Mesendoderm (in vitro differentiated cells): Measurements from ENCODE around the gene PCK2.

Experiments
- DNase-seq: peaks from one replicate; pipeline ENCODE4 v3.0.0; 2013
- H2AK5ac ChIP-seq: 2 replicates; pipeline ENCODE4 v1.6.1; 2013; ENCODE audit warnings: low read length, inconsistent platforms
- H2BK120ac ChIP-seq: 2 replicates; pipeline ENCODE4 v1.6.1; 2013; ENCODE audit warnings: low read depth, mild to moderate bottlenecking, low read length, moderate library complexity, mixed read lengths
- H2BK15ac ChIP-seq: replicated peaks from 2 replicates; pipeline ENCODE4 v1.6.1; 2013; ENCODE audit warnings: low read depth, mild to moderate bottlenecking, moderate library complexity
- H2BK5ac ChIP-seq: 2 replicates; pipeline ENCODE4 v1.6.1; 2013; ENCODE audit warnings: low read length, inconsistent platforms
- H3K18ac ChIP-seq: 2 replicates; pipeline ENCODE4 v1.6.1; 2013; ENCODE audit warnings: mild to moderate bottlenecking, low read length, mixed read lengths
- H3K23ac ChIP-seq: one replicate; pipeline ENCODE4 v1.6.1; 2013; ENCODE audit warnings: low read length
- H3K27ac ChIP-seq: 2 replicates; pipeline ENCODE4 v1.5.1; 2013; ENCODE audit warnings: low read depth, mild to moderate bottlenecking, inconsistent platforms, low read length, moderate library complexity
- H3K27me3 ChIP-seq: 2 replicates; pipeline ENCODE4 v1.6.1; 2013; ENCODE audit warnings: low read length, control low read depth, mild to moderate bottlenecking, inconsistent platforms; ENCODE audit not compliant: insufficient read depth, poor library complexity
- H3K36me3 ChIP-seq: 2 replicates; pipeline ENCODE4 v1.6.1; 2013; ENCODE audit warnings: low read length, inconsistent platforms; ENCODE audit not compliant: control insufficient read depth, insufficient read depth
- H3K4ac ChIP-seq: one replicate; pipeline ENCODE4 v1.6.1; 2013; ENCODE audit warnings: low read depth, mild to moderate bottlenecking, low read length, moderate library complexity
- H3K4me1 ChIP-seq: 2 replicates; pipeline ENCODE4 v1.6.1; 2013; ENCODE audit warnings: low read depth, low read length, inconsistent platforms; ENCODE audit not compliant: control insufficient read depth
- H3K4me2 ChIP-seq: 2 replicates; pipeline ENCODE4 v1.6.1; 2013; ENCODE audit warnings: low read length
- H3K4me3 ChIP-seq: 2 replicates; pipeline ENCODE4 v1.5.1; 2013; ENCODE audit warnings: mild to moderate bottlenecking, low read length
- H3K56ac ChIP-seq: one replicate; pipeline ENCODE4 v1.6.1; 2013; ENCODE audit warnings: low read length
- H3K79me1 ChIP-seq: 2 replicates; pipeline ENCODE4 v1.6.1; 2013; ENCODE audit warnings: low read length, inconsistent platforms
- H3K79me2 ChIP-seq: 2 replicates; pipeline ENCODE4 v1.6.1; 2013; ENCODE audit warnings: mild to moderate bottlenecking, low read length; ENCODE audit not compliant: control insufficient read depth, insufficient read depth
- H3K9ac ChIP-seq: 2 replicates; pipeline ENCODE4 v1.6.1; 2013; ENCODE audit warnings: low read length, inconsistent platforms
- H4K5ac ChIP-seq: one replicate; pipeline ENCODE4 v1.6.1; 2013; ENCODE audit warnings: low read length
- H4K8ac ChIP-seq: one replicate; pipeline ENCODE4 v1.6.1; 2013; ENCODE audit warnings: low read depth, mild to moderate bottlenecking, control low read depth, low read length, moderate library complexity
- WGBS: extraction: QIAGEN DNeasy Blood & Tissue Kit; methylation state at CpG from one replicate; pipeline ENCODE4 v1.1.7; 2013; ENCODE audit warnings: low lambda C conversion rate, missing lambda C conversion rate; ENCODE audit not compliant: insufficient coverage; ENCODE audit errors: extremely low coverage; 5-methylcytosine and 5-hydroxymethylcytosine counted together

Gene PCK2

GRCh38 chr14:24098229-24098926 is 4.3 kb downstream of the PCK2 start:
- Histone ChIP-seq H3K4ac (no peak overlapping the region), H2BK5ac (no peak overlapping the region), H3K27me3 (no peaks in the 10 kb centered on the region), H3K79me1 (peaks cover 16% of the 10 kb centered on the region), H3K4me3 (no peak overlapping the region), H2AK5ac (no peak overlapping the region), H3K36me3 (peaks cover 15% of the 10 kb centered on the region), H3K23ac (no peak overlapping the region), H3K4me2 (no peak overlapping the region), H3K18ac (no peak overlapping the region), H4K8ac (no peak overlapping the region), H3K9ac (no peak overlapping the region), H3K79me2 (peaks cover 10% of the 10 kb centered on the region), H3K56ac (no peak overlapping the region), H4K5ac (no peak overlapping the region), H3K27ac (no peak overlapping the region), H3K4me1 (peaks cover 7% of the 10 kb centered on the region), H2BK120ac (no peak overlapping the region), H2BK15ac (no peak overlapping the region)
- no CpG with 5 or more reads among the region's 16 CpGs for whole genome bisulfite sequencing
- DNase-seq: no peak

DNA sequence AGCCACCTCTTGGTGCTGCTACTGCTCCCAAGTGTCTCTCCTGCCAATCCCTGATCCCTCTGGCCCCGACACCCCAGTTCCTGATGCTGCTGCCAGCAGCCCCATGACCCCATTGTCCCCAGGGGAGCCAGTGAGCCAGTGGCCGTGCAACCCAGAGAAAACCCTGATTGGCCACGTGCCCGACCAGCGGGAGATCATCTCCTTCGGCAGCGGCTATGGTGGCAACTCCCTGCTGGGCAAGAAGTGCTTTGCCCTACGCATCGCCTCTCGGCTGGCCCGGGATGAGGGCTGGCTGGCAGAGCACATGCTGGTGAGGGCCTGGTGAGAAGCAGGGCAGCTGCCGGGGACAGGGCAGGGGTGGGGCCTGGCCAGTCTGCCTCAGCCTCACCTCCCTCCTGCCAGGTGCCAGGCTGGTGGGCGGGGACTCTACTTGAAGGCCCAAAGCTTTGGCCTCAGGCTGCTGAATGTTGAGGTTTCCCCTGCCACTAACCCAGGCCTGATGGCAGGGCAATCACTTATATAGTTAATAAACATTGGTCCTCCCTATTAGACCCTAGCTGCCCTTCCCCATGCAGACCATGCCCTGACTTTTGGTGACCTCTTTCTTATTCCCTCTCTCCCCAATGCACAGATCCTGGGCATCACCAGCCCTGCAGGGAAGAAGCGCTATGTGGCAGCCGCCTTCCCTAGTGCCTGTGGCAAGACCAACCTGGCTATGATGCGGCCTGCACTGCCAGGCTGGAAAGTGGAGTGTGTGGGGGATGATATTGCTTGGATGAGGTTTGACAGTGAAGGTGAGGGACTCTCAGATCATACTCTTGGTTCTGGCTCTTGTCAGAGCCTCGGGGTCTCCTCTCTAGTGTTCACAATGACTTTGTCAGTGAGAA is 5.1 kb downstream of the PCK2 start:
- Histone ChIP-seq H3K23ac (no peak overlapping the region), H4K8ac (no peak overlapping the region), H3K27me3 (no peaks in the 10 kb centered on the region), H3K27ac (no peak overlapping the region), H3K18ac (no peak overlapping the region), H3K9ac (no peak overlapping the region), H3K4me3 (no peak overlapping the region), H3K4me1 (peaks cover 4% of the 10 kb centered on the region), H2BK5ac (no peak overlapping the region), H3K36me3 (peaks cover 18% of the 10 kb centered on the region), H2AK5ac (no peak overlapping the region), H2BK15ac (no peak overlapping the region), H3K4ac (no peak overlapping the region), H3K79me1 (peaks cover 16% of the 10 kb centered on the region), H4K5ac (no peak overlapping the region), H2BK120ac (no peak overlapping the region), H3K4me2 (no peak overlapping the region), H3K79me2 (peaks cover 10% of the 10 kb centered on the region), H3K56ac (no peak overlapping the region)
- no CpG with 5 or more reads among the region's 17 CpGs for WGBS
- DNase-seq: no peak

- WGBS: no CpG with 5 or more reads among the region's 4 CpGs
- Histone ChIP-seq H3K23ac (no peak overlapping the region), H2BK15ac (no peak overlapping the region), H3K36me3 (peaks cover 18% of the 10 kb centered on the region), H3K4ac (no peak overlapping the region), H3K79me2 (no peaks in the 10 kb centered on the region), H4K8ac (no peak overlapping the region), H2AK5ac (no peak overlapping the region), H3K56ac (no peak overlapping the region), H2BK5ac (no peak overlapping the region), H3K79me1 (peaks cover 10% of the 10 kb centered on the region), H2BK120ac (no peak overlapping the region), H3K4me1 (peaks cover 4% of the 10 kb centered on the region), H3K27ac (no peak overlapping the region), H4K5ac (no peak overlapping the region), H3K9ac (no peak overlapping the region), H3K4me2 (no peak overlapping the region), H3K18ac (no peak overlapping the region), H3K4me3 (no peak overlapping the region), H3K27me3 (no peaks in the 10 kb centered on the region)
- DNase-seq: no peak
These were observed 6.3 kb downstream of the PCK2 start for GRCh38 chr14:24100197-24100981.

DNA sequence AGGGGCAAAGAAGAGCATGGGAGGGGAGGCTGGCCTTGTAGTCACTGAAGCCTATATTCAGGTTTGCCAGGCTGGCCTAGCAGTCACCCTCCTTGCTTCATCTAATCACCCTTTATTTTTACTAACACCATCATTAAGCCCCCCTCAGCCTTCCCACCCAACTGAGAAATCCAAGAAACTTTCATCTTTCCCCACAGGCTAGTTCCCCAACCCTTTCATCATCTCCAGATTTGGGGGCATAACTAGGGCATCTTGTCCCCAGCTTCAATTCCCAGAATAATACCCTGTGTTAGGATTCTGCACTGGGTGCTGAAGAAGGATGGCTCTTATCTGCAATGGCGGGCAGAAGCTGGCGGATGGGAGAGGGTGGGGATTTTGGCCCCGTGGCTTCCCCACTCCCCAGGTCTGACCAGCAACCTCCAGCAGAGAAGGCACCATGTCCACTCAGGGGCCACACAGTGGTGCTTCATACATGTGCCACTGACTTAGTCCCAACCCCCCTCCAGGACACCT is 6.9 kb downstream of the PCK2 start:
- Histone ChIP-seq H3K9ac (no peak overlapping the region), H2BK15ac (no peak overlapping the region), H4K5ac (no peak overlapping the region), H2BK5ac (no peak overlapping the region), H3K18ac (no peak overlapping the region), H3K4ac (no peak overlapping the region), H4K8ac (no peak overlapping the region), H3K23ac (no peak overlapping the region), H3K27me3 (no peaks in the 10 kb centered on the region), H3K4me2 (no peak overlapping the region), H2AK5ac (no peak overlapping the region), H3K4me1 (no peaks in the 10 kb centered on the region), H3K4me3 (no peak overlapping the region), H3K79me2 (no peaks in the 10 kb centered on the region), H3K79me1 (peaks cover 7% of the 10 kb centered on the region), H3K27ac (no peak overlapping the region), H3K36me3 (peaks cover 18% of the 10 kb centered on the region), H2BK120ac (no peak overlapping the region), H3K56ac (no peak overlapping the region)
- WGBS: no CpG with 5 or more reads among the region's 3 CpGs
- no peak for DNase-seq

DNA sequence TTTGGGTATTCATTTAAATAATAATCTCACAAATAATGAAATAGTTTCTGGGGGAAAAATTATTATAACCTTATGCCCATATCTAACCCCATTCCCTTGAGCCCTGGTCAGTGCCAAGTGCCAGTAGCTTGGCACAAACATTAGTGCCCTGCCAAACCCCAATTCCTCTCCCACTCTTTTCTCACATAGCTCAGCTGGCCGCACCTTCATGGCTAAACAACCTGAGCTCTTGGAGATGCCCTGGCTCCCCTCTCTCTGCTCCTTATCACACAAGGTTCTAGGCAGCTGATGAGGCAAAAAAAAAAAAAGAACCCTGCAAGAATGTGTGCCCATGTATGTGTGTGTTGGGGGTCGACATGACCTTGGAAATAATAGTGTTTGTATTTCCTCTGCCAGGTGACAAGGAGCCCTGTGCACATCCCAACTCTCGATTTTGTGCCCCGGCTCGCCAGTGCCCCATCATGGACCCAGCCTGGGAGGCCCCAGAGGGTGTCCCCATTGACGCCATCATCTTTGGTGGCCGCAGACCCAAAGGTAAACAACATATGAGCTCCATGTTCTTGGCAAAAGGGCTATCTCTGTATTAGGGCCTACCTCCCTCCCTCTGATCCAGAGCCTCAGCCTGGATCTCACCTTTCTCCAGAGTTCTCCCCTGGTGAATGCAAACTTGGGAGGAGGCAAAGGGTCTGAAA is 8.4 kb downstream of the PCK2 start:
- H4K5ac ChIP-seq: no peak overlapping the region
- H4K8ac ChIP-seq: no peak overlapping the region
- peaks cover 16% of the 10 kb centered on the region for H3K36me3 ChIP-seq
- H3K4me3 ChIP-seq: no peak overlapping the region
- no peak overlapping the region for H2BK15ac ChIP-seq
- no peak overlapping the region for H2BK120ac ChIP-seq
- H3K79me2 ChIP-seq: no peaks in the 10 kb centered on the region
- no peak for DNase-seq
- H3K4ac ChIP-seq: no peak overlapping the region
- no peak overlapping the region for H3K27ac ChIP-seq
- no peaks in the 10 kb centered on the region for H3K4me1 ChIP-seq
- H3K9ac ChIP-seq: no peak overlapping the region
- H3K27me3 ChIP-seq: no peaks in the 10 kb centered on the region
- no peak overlapping the region for H2AK5ac ChIP-seq
- H3K79me1 ChIP-seq: peaks cover 2% of the 10 kb centered on the region
- no peak overlapping the region for H3K18ac ChIP-seq
- no peak overlapping the region for H2BK5ac ChIP-seq
- H3K4me2 ChIP-seq: no peak overlapping the region
- H3K56ac ChIP-seq: no peak overlapping the region
- H3K23ac ChIP-seq: no peak overlapping the region
- no CpG with 5 or more reads among the region's 7 CpGs for WGBS
